HepG2 (cell line): ENCODE data around the gene ZNF526.

Experiments used
- CEBPB ChIP-seq: IDR thresholded peaks from 2 replicates; pipeline ENCODE4 v1.6.1; 2011; ENCODE audit warnings: low read depth, low read length, improper control_type of control experiment, borderline replicate concordance
- CTCF ChIP-seq: sonication (generic); formaldehyde crosslinking; IDR thresholded peaks from 2 replicates; pipeline ENCODE4 v1.5.0; 2020; ENCODE audit warnings: mild to moderate bottlenecking, missing genetic modification reagents, moderate library complexity
- FOXA3 ChIP-seq: IDR thresholded peaks from 2 replicates; pipeline ENCODE4 v1.6.1; 2016; ENCODE audit warnings: missing genetic modification reagents, missing compliant biosample characterization
- KLF13 ChIP-seq: sonication (generic); formaldehyde crosslinking; IDR thresholded peaks from 2 replicates; pipeline ENCODE4 v1.4.0; 2020; ENCODE audit warnings: mild to moderate bottlenecking, missing genetic modification reagents
- POLR2AphosphoS5 ChIP-seq: IDR thresholded peaks from 2 replicates; pipeline ENCODE4 v1.6.1; 2012; ENCODE audit warnings: low read depth, low read length
- RAD21 ChIP-seq: fragments of 450-650 bp; formaldehyde crosslinking; IDR thresholded peaks from 2 replicates; pipeline ENCODE4 v1.5.0; 2020; ENCODE audit warnings: mild to moderate bottlenecking
- SKI ChIP-seq: fragments of 450-650 bp; IDR thresholded peaks from one replicate; pipeline ENCODE4 v1.6.1; 2018; ENCODE audit warnings: mild to moderate bottlenecking; ENCODE audit not compliant: partially characterized antibody
- SMARCE1 ChIP-seq: fragments of 450-650 bp; IDR thresholded peaks from 2 replicates; pipeline ENCODE4 v1.6.1; 2017; ENCODE audit warnings: borderline replicate concordance
- SRSF1 ChIP-seq: fragments of 200-400 bp; formaldehyde crosslinking; optimal IDR thresholded peaks from 2 replicates; pipeline ENCODE3; 2017; ENCODE audit warnings: mild to moderate bottlenecking, low read depth, low read length, moderate library complexity
- ZC3H4 ChIP-seq: sonication (generic); formaldehyde crosslinking; IDR thresholded peaks from 2 replicates; pipeline ENCODE4 v1.4.0; 2020; ENCODE audit warnings: missing genetic modification reagents, borderline replicate concordance
- ZMYM4 ChIP-seq: sonication (generic); formaldehyde crosslinking; IDR thresholded peaks from 2 replicates; pipeline ENCODE4 v1.8.1; 2023; ENCODE audit warnings: mild to moderate bottlenecking, missing genetic modification reagents
- ZNF282 ChIP-seq: fragments of 450-650 bp; IDR thresholded peaks from 2 replicates; pipeline ENCODE4 v1.6.1; 2018; ENCODE audit not compliant: partially characterized antibody
- ZNF569 ChIP-seq: sonication (generic); formaldehyde crosslinking; IDR thresholded peaks from 2 replicates; pipeline ENCODE4 v1.5.0; 2020; ENCODE audit warnings: mild to moderate bottlenecking, missing genetic modification reagents, moderate library complexity, borderline replicate concordance

- TF ChIP-seq ZNF569 (CRISPR knock-in tag) (no peak), CEBPB (peak; percentile 89), SKI (peak; percentile 68), KLF13 (CRISPR knock-in tag) (no peak), CTCF (CRISPR knock-in tag) (peak; percentile 28), ZMYM4 (CRISPR knock-in tag) (peak; percentile 18; the same call in 1 of the 2 replicates), SRSF1 (peak; percentile 5), SMARCE1 (no peak), ZNF282 (no peak), RAD21 (CRISPR knock-in tag) (no peak), FOXA3 (CRISPR knock-in tag) (peak; percentile 43; the same call in 1 of the 2 replicates), POLR2AphosphoS5 (peak; percentile 99), ZC3H4 (no peak)
Measured at GRCh38 chr19:42242512-42243409, 22.6 kb downstream of the ZNF526 start, which contains the start of gene GSK3A.
